GM12892 (cell line): ENCODE data around the gene CCNL2.

Source experiments
- POLR2A ChIP-seq: IDR thresholded peaks from 2 replicates; pipeline ENCODE4 v1.6.1; 2011; ENCODE audit warnings: low read depth, low read length, control low read depth
- POLR2AphosphoS5 ChIP-seq: IDR thresholded peaks from 2 replicates; pipeline ENCODE4 v1.6.1; 2011; ENCODE audit warnings: low read depth, low read length, control low read depth
- TAF1 ChIP-seq: IDR thresholded peaks from 2 replicates; pipeline ENCODE4 v1.6.1; 2011; ENCODE audit warnings: low read depth, mild to moderate bottlenecking, control low read depth, low read length, borderline replicate concordance

DNA sequence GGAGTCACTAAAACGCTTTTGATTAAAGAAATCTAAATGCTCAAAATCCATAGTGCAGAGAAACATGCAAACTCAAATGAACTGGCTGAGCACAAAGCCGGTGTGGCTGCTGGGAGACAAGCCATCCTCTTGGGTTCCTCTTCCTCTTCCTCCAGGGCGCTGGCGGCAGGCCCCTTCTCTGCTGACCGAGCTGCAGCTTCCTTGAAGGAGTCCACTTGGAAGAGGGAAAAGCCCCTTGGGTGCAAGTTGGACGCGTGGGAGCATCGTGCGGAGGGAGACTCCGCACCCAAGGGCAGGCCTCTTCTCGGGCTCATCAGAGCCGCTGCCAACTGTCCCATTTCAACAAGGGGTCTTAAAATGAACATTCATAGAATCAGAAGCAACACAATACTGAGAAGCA lies 7.9 kb downstream of the CCNL2 start:
- TF ChIP-seq POLR2A: no peak
- TF ChIP-seq POLR2AphosphoS5: no peak
- TF ChIP-seq TAF1: no peak
